C4-2B (cell line): Measurements from ENCODE around the gene CDKN2AIPNL.

Experiments
- H3K27ac ChIP-seq: fragments of 450-650 bp; 2 replicates; pipeline ENCODE4 v1.5.1; 2017
- CTCF ChIP-seq: fragments of 450-650 bp; conservative IDR thresholded peaks from 2 replicates; pipeline ENCODE4 v1.5.1; 2017; ENCODE audit warnings: mild to moderate bottlenecking
- ZFX ChIP-seq: fragments of 450-650 bp; IDR thresholded peaks from 2 replicates; pipeline ENCODE4 v1.6.1; 2017

The CDKN2AIPNL gene

GRCh38 chr5:134417707-134418106, 6.0 kb upstream of the CDKN2AIPNL start:
- H3K27ac ChIP-seq: no peak overlapping the region
- no peak for TF ChIP-seq CTCF
- TF ChIP-seq ZFX: no peak

- TF ChIP-seq ZFX (no peak), CTCF (no peak)
- H3K27ac ChIP-seq: peak overlapping the region; percentile 83
Measured at GRCh38 chr5:134413046-134413445, 1.4 kb upstream of the CDKN2AIPNL start.

DNA sequence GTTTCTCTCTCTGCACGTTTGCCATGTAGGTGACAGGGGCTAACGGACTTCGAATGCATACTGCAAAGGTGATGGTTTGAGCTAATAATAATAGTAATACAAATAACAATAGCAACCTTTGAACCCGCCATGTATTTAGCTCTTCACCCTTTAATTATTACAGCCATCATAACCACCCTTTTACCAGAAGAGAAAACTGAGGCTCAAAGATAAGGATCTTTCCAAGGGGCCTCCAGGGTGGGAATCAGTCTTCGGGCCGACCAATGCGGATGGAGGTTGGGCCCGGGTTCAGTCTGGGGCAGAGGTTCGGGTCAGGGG, 494 bp downstream of the CDKN2AIPNL start:
- TF ChIP-seq ZFX (no peak), CTCF (no peak)
- peak overlapping the region; percentile 83 for H3K27ac ChIP-seq

- peak overlapping the region; percentile 83 for H3K27ac ChIP-seq
- TF ChIP-seq ZFX (no peak), CTCF (no peak)
Measured at GRCh38 chr5:134410822-134411221, 859 bp downstream of the CDKN2AIPNL start.

- H3K27ac ChIP-seq: no peak overlapping the region
- TF ChIP-seq CTCF (no peak), ZFX (no peak)
Measured at GRCh38 chr5:134409321-134409720, 2.4 kb downstream of the CDKN2AIPNL start.

DNA sequence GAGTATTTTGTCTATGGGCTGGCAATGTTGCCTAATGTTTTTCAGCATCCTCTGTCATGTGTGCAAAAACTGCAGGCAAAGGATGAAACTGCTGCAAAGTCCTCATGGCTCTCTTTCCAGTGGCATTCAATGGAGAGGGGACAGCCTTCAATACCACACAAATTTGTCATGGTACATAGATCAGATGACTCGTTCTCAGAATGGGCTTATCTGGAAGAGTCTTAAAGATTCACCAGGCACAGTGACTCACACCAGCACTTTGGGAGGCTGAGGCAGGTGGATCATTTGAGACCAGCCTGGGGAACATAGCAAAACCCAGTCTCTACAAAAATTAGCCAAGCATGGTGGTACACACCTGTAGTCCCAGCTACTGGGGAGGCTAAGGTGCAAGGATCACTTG, 5.3 kb downstream of the CDKN2AIPNL start:
- H3K27ac ChIP-seq: no peak overlapping the region
- TF ChIP-seq CTCF (no peak), ZFX (no peak)

GRCh38 chr5:134403951-134404350, 7.7 kb downstream of the CDKN2AIPNL start:
- no peak for TF ChIP-seq ZFX
- TF ChIP-seq CTCF: no peak
- no peak overlapping the region for H3K27ac ChIP-seq
